ENCODE results near the gene SASH1. TPM values are rescaled to one million over a fixed set of nuclear protein-coding genes. Genes with fewer than 3 reads are reported as not detected.
A peak's percentile ranks its signal among the peaks of the same experiment; 100 is the strongest.

SASH1 gene
- total RNA-seq, 1 donor from 2014 or later = 108 TPM

GRCh38 chr6:148591656-148592055 is 249.0 kb downstream of the SASH1 start:
- DNase-seq (no peak), ATAC-seq (no peak)
- no peak overlapping the region for H3K27ac ChIP-seq
- peaks cover 5% of the 10 kb centered on the region for H3K4me1 ChIP-seq
- TF ChIP-seq CTCF (IDR thresholded peaks at IDR 0.05) = no peak
- no peaks in the 10 kb centered on the region for H3K9me3 ChIP-seq
- intact Hi-C loops (cut with DNase I) = no loop called here
- no peaks in the 10 kb centered on the region for H3K27me3 ChIP-seq
- H3K4me3 ChIP-seq = no peak overlapping the region
- H3K36me3 ChIP-seq = no peaks in the 10 kb centered on the region

GRCh38 chr6:148593130-148593812 is 250.6 kb downstream of the SASH1 start:
- H3K9me3 ChIP-seq = no peaks in the 10 kb centered on the region
- DNase-seq = peak; percentile 67
- ATAC-seq = peak; percentile 75
- peak overlapping the region; percentile 51 for H3K27ac ChIP-seq
- intact Hi-C loops (cut with DNase I) = no loop called here
- H3K27me3 ChIP-seq = no peaks in the 10 kb centered on the region
- H3K4me3 ChIP-seq = no peak overlapping the region
- no peaks in the 10 kb centered on the region for H3K36me3 ChIP-seq
- no peak for TF ChIP-seq CTCF (IDR thresholded peaks at IDR 0.05)
- peaks cover 7% of the 10 kb centered on the region for H3K4me1 ChIP-seq

GRCh38 chr6:148593813-148594170 is 251.2 kb downstream of the SASH1 start:
- Histone ChIP-seq H3K4me1 (peaks cover 12% of the 10 kb centered on the region), H3K27ac (peak overlapping the region; percentile 51), H3K9me3 (no peaks in the 10 kb centered on the region), H3K4me3 (no peak overlapping the region), H3K36me3 (no peaks in the 10 kb centered on the region), H3K27me3 (no peaks in the 10 kb centered on the region)
- intact Hi-C loops (cut with DNase I) = no loop called here
- DNase-seq (no peak), ATAC-seq (peak; percentile 80)
- no peak for TF ChIP-seq CTCF (IDR thresholded peaks at IDR 0.05)

- Histone ChIP-seq H3K9me3 (no peaks in the 10 kb centered on the region), H3K4me1 (peaks cover 14% of the 10 kb centered on the region), H3K4me3 (no peak overlapping the region), H3K27me3 (no peaks in the 10 kb centered on the region), H3K27ac (no peak overlapping the region), H3K36me3 (no peaks in the 10 kb centered on the region)
- DNase-seq = no peak
- TF ChIP-seq CTCF (IDR thresholded peaks at IDR 0.05) = no peak
- ATAC-seq = peak; percentile 43
- intact Hi-C loops (cut with DNase I) = no loop called here
Observed at GRCh38 chr6:148595550-148595949, 252.9 kb downstream of the SASH1 start.

DNA sequence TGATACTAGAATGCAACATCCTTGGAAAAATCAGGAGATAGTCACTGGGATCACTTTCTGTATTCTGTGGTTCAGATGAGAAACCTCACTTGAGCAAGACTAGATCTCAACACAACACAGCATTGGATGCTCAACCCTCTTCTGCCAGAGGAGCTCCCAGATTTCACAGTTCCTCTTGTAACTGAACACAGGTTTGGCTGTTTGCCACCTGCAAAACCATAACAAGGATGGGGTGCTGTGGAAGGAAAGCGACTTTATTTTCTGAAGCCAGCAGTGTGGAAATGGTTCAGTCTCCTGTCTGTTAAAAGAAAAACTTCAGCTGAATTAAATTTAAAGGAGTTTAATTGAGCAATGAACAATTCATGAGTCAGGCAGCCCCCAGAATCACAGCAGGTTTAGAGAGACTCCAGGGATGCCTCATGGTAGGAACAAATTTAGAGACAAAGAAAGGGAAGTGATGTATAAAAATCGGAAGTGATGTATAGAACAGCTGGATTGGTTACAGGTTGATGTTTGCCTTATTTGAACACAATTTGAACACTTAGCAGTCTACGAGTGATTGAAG is 254.3 kb downstream of the SASH1 start:
- Histone ChIP-seq H3K9me3 (no peaks in the 10 kb centered on the region), H3K27me3 (no peaks in the 10 kb centered on the region), H3K36me3 (no peaks in the 10 kb centered on the region), H3K4me3 (no peak overlapping the region), H3K27ac (no peak overlapping the region), H3K4me1 (peaks cover 14% of the 10 kb centered on the region)
- ATAC-seq = no peak
- intact Hi-C loops (cut with DNase I) = no loop called here
- no peak for TF ChIP-seq CTCF (IDR thresholded peaks at IDR 0.05)
- DNase-seq = no peak

All from upper lobe of right lung (tissue), 1 donor.